Measurements from ENCODE around the gene RPH3AL. TPM values are rescaled to one million over a fixed set of nuclear protein-coding genes. Genes with fewer than 3 reads are reported as not detected.
"Not testable (repeated sequence)": the region's sequence is repeated elsewhere in the genome, so short reads cannot be mapped to it uniquely, and the experiment has no call there.

The RPH3AL gene
- total RNA-seq, 2 donors from 2014 or later = 11.7 to 17.8 TPM

DNA sequence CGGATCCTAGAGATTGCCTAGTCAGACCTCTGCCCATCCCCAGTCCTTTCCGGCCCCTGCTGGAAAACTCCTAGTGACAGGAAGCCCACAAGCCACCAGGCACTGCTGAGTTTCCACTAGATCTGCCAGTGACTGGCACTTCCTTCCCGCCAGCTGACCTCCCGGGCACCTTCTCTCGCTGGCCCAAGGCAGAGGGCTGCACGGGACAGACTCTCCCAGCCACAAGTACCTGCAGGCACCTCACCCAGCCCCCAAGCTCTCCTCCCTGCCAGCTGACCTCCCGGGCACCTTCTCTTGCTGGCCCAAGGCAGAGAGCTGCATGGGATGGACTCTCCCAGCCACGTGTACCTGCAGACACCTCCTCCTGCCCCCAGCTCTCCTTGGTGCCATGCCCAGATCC is 104.8 kb downstream of the RPH3AL start:
- no peaks in the 10 kb centered on the region for H3K9me3 ChIP-seq
- H3K27ac ChIP-seq = no peak overlapping the region
- H3K36me3 ChIP-seq = no peaks in the 10 kb centered on the region
- H3K4me1 ChIP-seq (replicated peaks) = no peaks in the 10 kb centered on the region
- DNase-seq (ENCODE audit: low spot score) = no peak
- H3K27me3 ChIP-seq (replicated peaks; ENCODE audit: insufficient read depth) = no peaks in the 10 kb centered on the region
- H3K4me3 ChIP-seq = no peak overlapping the region
- 71% methylated on average over 8 of the region's 8 CpGs for WGBS
- TF ChIP-seq POLR2AphosphoS5 (IDR thresholded peaks at IDR 0.05) (no peak), POLR2A (IDR thresholded peaks at IDR 0.05) (no peak)
- TF ChIP-seq, protein P1, sequence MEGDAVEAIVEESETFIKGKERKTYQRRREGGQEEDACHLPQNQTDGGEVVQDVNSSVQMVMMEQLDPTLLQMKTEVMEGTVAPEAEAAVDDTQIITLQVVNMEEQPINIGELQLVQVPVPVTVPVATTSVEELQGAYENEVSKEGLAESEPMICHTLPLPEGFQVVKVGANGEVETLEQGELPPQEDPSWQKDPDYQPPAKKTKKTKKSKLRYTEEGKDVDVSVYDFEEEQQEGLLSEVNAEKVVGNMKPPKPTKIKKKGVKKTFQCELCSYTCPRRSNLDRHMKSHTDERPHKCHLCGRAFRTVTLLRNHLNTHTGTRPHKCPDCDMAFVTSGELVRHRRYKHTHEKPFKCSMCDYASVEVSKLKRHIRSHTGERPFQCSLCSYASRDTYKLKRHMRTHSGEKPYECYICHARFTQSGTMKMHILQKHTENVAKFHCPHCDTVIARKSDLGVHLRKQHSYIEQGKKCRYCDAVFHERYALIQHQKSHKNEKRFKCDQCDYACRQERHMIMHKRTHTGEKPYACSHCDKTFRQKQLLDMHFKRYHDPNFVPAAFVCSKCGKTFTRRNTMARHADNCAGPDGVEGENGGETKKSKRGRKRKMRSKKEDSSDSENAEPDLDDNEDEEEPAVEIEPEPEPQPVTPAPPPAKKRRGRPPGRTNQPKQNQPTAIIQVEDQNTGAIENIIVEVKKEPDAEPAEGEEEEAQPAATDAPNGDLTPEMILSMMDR (IDR thresholded peaks at IDR 0.05) = no peak
- intact Hi-C loops (cut with DNase I) = no loop called here

DNA sequence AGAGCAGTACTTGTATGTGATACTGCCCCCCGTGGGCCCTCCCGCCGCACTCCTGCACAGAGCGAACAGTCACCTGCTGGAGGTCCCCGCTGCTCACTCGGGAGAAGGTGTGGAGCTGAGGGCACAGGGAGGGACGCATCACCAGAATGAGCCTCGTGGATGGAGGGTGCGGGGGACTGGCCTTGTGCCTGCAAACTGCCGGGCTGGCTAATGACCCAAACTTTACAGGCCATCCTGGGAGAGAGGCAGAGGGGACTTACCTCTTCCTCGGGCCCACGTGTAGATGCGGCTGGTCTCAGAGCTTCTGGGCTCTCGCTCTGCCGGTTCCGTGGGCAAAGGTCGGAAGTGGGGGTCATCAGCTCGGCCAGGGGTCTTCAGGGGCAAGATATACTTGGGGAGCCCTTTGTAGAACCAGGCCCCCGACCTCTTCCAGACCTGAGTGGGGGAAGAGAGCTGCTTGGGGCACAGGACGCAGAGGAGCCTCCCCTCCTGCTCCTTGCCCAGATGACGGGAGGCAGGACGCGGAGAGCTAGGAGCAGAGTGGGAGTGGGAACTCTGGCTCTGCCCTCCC is 105.7 kb downstream of the RPH3AL start:
- H3K27ac ChIP-seq = no peak overlapping the region
- no peaks in the 10 kb centered on the region for H3K27me3 ChIP-seq (replicated peaks; ENCODE audit: insufficient read depth)
- H3K9me3 ChIP-seq = no peaks in the 10 kb centered on the region
- intact Hi-C loops (cut with DNase I) = no loop called here
- H3K4me1 ChIP-seq (replicated peaks) = no peaks in the 10 kb centered on the region
- TF ChIP-seq, protein P1 (IDR thresholded peaks at IDR 0.05) = no peak
- no peak for TF ChIP-seq POLR2AphosphoS5 (IDR thresholded peaks at IDR 0.05)
- no peak for TF ChIP-seq POLR2A (IDR thresholded peaks at IDR 0.05)
- no peak overlapping the region for H3K4me3 ChIP-seq
- no peaks in the 10 kb centered on the region for H3K36me3 ChIP-seq
- WGBS = 88% methylated on average over 23 of the region's 23 CpGs
- no peak for DNase-seq (ENCODE audit: low spot score)

DNA sequence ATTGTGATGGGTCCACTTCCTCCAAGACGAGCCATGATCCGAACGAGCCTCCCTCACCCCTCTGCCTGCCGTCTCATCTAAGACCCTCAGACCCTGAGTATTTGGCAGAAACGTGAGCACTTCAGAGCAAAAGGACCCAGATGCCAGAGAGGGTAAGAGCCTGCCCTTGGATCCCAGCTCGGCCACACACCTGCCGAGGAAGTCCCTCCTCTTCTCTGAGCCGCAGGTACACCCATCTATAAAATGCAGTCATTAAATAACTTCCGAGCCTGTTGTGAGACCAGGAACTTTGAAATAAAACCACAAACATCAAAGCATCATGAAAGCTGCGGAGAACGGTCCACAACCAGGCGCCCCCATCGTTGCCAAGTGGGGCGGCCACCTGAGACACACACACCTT is 106.4 kb downstream of the RPH3AL start:
- intact Hi-C loops (cut with DNase I) = no loop called here
- 62% methylated on average over 14 of the region's 14 CpGs for WGBS
- TF ChIP-seq POLR2AphosphoS5 (IDR thresholded peaks at IDR 0.05) = no peak
- no peak for TF ChIP-seq POLR2A (IDR thresholded peaks at IDR 0.05)
- TF ChIP-seq, protein P1 (IDR thresholded peaks at IDR 0.05) = no peak
- H3K9me3 ChIP-seq = no peaks in the 10 kb centered on the region
- H3K36me3 ChIP-seq = no peaks in the 10 kb centered on the region
- no peaks in the 10 kb centered on the region for H3K4me1 ChIP-seq (replicated peaks)
- no peak for DNase-seq (ENCODE audit: low spot score)
- no peak overlapping the region for H3K27ac ChIP-seq
- H3K4me3 ChIP-seq = no peak overlapping the region
- no peaks in the 10 kb centered on the region for H3K27me3 ChIP-seq (replicated peaks; ENCODE audit: insufficient read depth)

DNA sequence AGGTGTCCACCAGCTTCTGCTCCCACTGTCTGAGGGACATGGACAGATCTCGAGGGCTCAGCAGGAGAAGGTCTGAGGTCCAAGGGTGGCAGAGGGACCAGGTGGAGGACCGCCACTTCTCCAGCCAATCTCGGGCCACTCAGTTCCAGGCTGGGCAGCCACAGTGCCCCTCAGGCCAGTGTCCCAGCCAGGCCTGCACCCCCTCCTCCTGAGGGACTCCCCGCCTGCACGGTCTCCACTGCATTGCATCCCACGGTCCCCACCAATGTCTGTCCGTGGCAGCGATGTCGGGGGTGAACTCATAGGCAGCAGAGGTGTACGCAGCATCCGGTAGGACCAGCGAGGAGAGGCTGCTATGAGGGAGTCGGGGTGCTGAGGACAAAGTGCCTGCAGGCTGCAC is 107.0 kb downstream of the RPH3AL start:
- Histone ChIP-seq H3K27ac (no peak overlapping the region), H3K27me3 (replicated peaks; ENCODE audit: insufficient read depth) (no peaks in the 10 kb centered on the region), H3K36me3 (no peaks in the 10 kb centered on the region), H3K4me3 (no peak overlapping the region), H3K4me1 (replicated peaks) (no peaks in the 10 kb centered on the region), H3K9me3 (no peaks in the 10 kb centered on the region)
- DNase-seq (ENCODE audit: low spot score) = no peak
- intact Hi-C loops (cut with DNase I) = no loop called here
- no peak for TF ChIP-seq POLR2A (IDR thresholded peaks at IDR 0.05)
- TF ChIP-seq, protein P1 (IDR thresholded peaks at IDR 0.05) = no peak
- TF ChIP-seq POLR2AphosphoS5 (IDR thresholded peaks at IDR 0.05) = no peak
- 93% methylated on average over 13 of the region's 13 CpGs for WGBS

DNA sequence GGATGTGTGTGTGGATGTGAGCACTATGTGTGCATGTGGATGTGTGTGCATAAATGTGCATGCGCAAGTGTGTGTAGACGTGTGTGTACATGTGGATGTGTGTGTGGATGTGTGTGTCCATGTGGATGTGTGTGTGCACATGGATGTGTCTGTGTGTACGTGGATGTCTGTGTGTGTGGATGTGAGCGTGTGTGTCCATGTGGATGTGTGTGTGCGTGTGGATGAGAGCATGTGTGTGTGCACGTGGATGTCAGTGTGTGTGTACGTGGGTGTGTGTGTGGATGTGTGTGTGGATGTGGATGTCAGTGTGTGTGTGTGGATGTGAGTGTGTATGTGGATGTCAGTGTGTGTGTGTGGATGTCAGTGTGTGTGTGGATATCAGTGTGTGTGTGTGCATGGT is 107.6 kb downstream of the RPH3AL start:
- TF ChIP-seq, protein P1 (IDR thresholded peaks at IDR 0.05) = no peak
- TF ChIP-seq POLR2A (IDR thresholded peaks at IDR 0.05) (no peak), POLR2AphosphoS5 (IDR thresholded peaks at IDR 0.05) (no peak)
- H3K4me1 ChIP-seq (replicated peaks) = no peaks in the 10 kb centered on the region
- H3K27ac ChIP-seq = no peak overlapping the region
- intact Hi-C loops (cut with DNase I) = no loop called here
- H3K9me3 ChIP-seq = no peaks in the 10 kb centered on the region
- H3K27me3 ChIP-seq (replicated peaks; ENCODE audit: insufficient read depth) = no peaks in the 10 kb centered on the region
- DNase-seq (ENCODE audit: low spot score) = no peak
- H3K36me3 ChIP-seq = no peaks in the 10 kb centered on the region
- WGBS = 95% methylated on average over 7 of the region's 7 CpGs
- no peak overlapping the region for H3K4me3 ChIP-seq

DNA sequence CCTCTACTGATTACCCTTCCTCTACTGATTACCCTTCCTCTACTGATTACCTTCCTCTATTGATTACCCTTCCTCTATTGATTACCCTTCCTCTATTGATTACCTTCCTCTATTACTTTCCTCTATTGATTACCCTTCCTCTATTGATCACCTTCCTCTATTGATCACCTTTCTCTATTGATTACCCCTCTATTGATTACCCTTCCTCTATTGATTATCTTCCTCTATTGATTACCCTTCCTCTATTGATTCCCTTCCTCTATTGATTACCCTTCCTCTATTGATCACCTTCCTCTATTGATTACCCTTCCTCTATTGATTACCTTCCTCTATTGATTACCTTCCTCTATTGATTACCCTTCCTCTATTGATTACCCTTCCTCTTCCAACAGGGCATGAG is 108.7 kb downstream of the RPH3AL start:
- intact Hi-C loops (cut with DNase I); DNase-seq (ENCODE audit: low spot score); H3K4me3 ChIP-seq; H3K9me3 ChIP-seq; H3K27ac ChIP-seq; H3K4me1 ChIP-seq (replicated peaks); H3K36me3 ChIP-seq; H3K27me3 ChIP-seq (replicated peaks; ENCODE audit: insufficient read depth): not testable (repeated sequence)

Measured in prostate gland (tissue), 2 donors.